Osteoblast (primary cell): ENCODE data around the gene PNPLA5. TPM values are rescaled to one million over a fixed set of nuclear protein-coding genes. Genes with fewer than 3 reads are reported as not detected.

Experiments
- DNase-seq: peaks from one replicate; pipeline ENCODE4 v3.0.0; 2011; ENCODE audit warnings: low spot score, mixed read lengths; ENCODE audit not compliant: insufficient read length; ENCODE audit errors: missing footprints
- H2AFZ ChIP-seq: 2 replicates; pipeline ENCODE4 v1.6.0; 2011; ENCODE audit warnings: mild to moderate bottlenecking, low read length
- H3K27ac ChIP-seq: 2 replicates; pipeline ENCODE4 v1.5.1; 2011; ENCODE audit warnings: mild to moderate bottlenecking, low read depth, low read length, moderate library complexity
- H3K27me3 ChIP-seq: 2 replicates; pipeline ENCODE4 v1.6.0; 2012; ENCODE audit warnings: mild to moderate bottlenecking, control low read depth, inconsistent platforms, low read length, moderate library complexity; ENCODE audit not compliant: insufficient read depth
- H3K36me3 ChIP-seq: 2 replicates; pipeline ENCODE4 v1.5.1; 2011; ENCODE audit warnings: mild to moderate bottlenecking, low read length, control low read depth, moderate library complexity; ENCODE audit not compliant: insufficient read depth
- H3K4me1 ChIP-seq: 2 replicates; pipeline ENCODE4 v1.5.1; 2011; ENCODE audit warnings: mild to moderate bottlenecking, low read length, control low read depth, moderate library complexity; ENCODE audit not compliant: insufficient read depth
- H3K4me2 ChIP-seq: 2 replicates; pipeline ENCODE4 v1.6.0; 2011; ENCODE audit warnings: mild to moderate bottlenecking, low read length; ENCODE audit not compliant: insufficient read depth
- H3K4me3 ChIP-seq: fragments of 200-600 bp; sonication (generic); 3 replicates; pipeline ENCODE4 v1.5.1; 2012; ENCODE audit warnings: mild to moderate bottlenecking, low read length, inconsistent platforms; ENCODE audit not compliant: insufficient read depth
- H3K79me2 ChIP-seq: 2 replicates; pipeline ENCODE4 v1.6.0; 2012; ENCODE audit warnings: mild to moderate bottlenecking, low read length, control low read depth, inconsistent platforms; ENCODE audit not compliant: insufficient read depth
- H3K9me3 ChIP-seq: 2 replicates; pipeline ENCODE4 v1.5.1; 2011; ENCODE audit warnings: low read depth, low read length, control low read depth
- H4K20me1 ChIP-seq: 2 replicates; pipeline ENCODE4 v1.6.0; 2012; ENCODE audit warnings: mild to moderate bottlenecking, low read length, control low read depth; ENCODE audit not compliant: insufficient read depth
- CTCF ChIP-seq: IDR thresholded peaks from 2 replicates; pipeline ENCODE4 v1.5.1; 2011; ENCODE audit warnings: mild to moderate bottlenecking, low read depth, low read length, moderate library complexity; ENCODE audit errors: extremely low read depth
- total RNA-seq: library from RNA; depleted of rRNA; stranded (reverse); fragments of >200 nt; gene quantifications from 2 replicates; pipeline ENCODE4 v1.2.3, GENCODE V29; 2012

PNPLA5 gene
- total RNA-seq, 1 donor, result not detected

- Histone ChIP-seq H3K27ac (no peak overlapping the region), H3K9me3 (no peaks in the 10 kb centered on the region), H3K4me3 (no peak overlapping the region), H2AFZ (no peak overlapping the region), H3K36me3 (no peaks in the 10 kb centered on the region), H3K27me3 (no peaks in the 10 kb centered on the region), H3K4me1 (peaks cover 16% of the 10 kb centered on the region), H3K4me2 (peak overlapping the region; percentile 24), H4K20me1 (no peaks in the 10 kb centered on the region), H3K79me2 (no peaks in the 10 kb centered on the region)
- peak; percentile 88 for DNase-seq
- TF ChIP-seq CTCF, result no peak
Observed at GRCh38 chr22:43901976-43902643, 10.3 kb upstream of the PNPLA5 start.

GRCh38 chr22:43900206-43900605 lies 8.4 kb upstream of the PNPLA5 start:
- no peaks in the 10 kb centered on the region for H3K27me3 ChIP-seq
- TF ChIP-seq CTCF, result no peak
- no peaks in the 10 kb centered on the region for H4K20me1 ChIP-seq
- no peaks in the 10 kb centered on the region for H3K9me3 ChIP-seq
- no peaks in the 10 kb centered on the region for H3K79me2 ChIP-seq
- peak; percentile 37 for DNase-seq
- peaks cover 16% of the 10 kb centered on the region for H3K4me1 ChIP-seq
- H3K4me2 ChIP-seq, result no peak overlapping the region
- no peaks in the 10 kb centered on the region for H3K36me3 ChIP-seq
- H3K4me3 ChIP-seq, result no peak overlapping the region
- H2AFZ ChIP-seq, result no peak overlapping the region
- no peak overlapping the region for H3K27ac ChIP-seq

- no peak for TF ChIP-seq CTCF
- no peaks in the 10 kb centered on the region for H3K36me3 ChIP-seq
- no peak overlapping the region for H3K4me3 ChIP-seq
- H4K20me1 ChIP-seq, result no peaks in the 10 kb centered on the region
- peak; percentile 94 for DNase-seq
- no peak overlapping the region for H3K4me2 ChIP-seq
- H3K4me1 ChIP-seq, result peaks cover 16% of the 10 kb centered on the region
- H3K27ac ChIP-seq, result peak overlapping the region; percentile 33
- no peaks in the 10 kb centered on the region for H3K9me3 ChIP-seq
- no peaks in the 10 kb centered on the region for H3K79me2 ChIP-seq
- H3K27me3 ChIP-seq, result peaks cover 10% of the 10 kb centered on the region
- H2AFZ ChIP-seq, result no peak overlapping the region
Observed at GRCh38 chr22:43897751-43898261, 6.0 kb upstream of the PNPLA5 start.

GRCh38 chr22:43895986-43896645 lies 4.3 kb upstream of the PNPLA5 start:
- no peak overlapping the region for H3K27ac ChIP-seq
- H3K4me2 ChIP-seq, result no peak overlapping the region
- peaks cover 25% of the 10 kb centered on the region for H3K27me3 ChIP-seq
- H3K36me3 ChIP-seq, result no peaks in the 10 kb centered on the region
- DNase-seq, result peak; percentile 78
- no peaks in the 10 kb centered on the region for H3K79me2 ChIP-seq
- no peaks in the 10 kb centered on the region for H3K9me3 ChIP-seq
- no peak for TF ChIP-seq CTCF
- no peak overlapping the region for H2AFZ ChIP-seq
- peaks cover 9% of the 10 kb centered on the region for H3K4me1 ChIP-seq
- no peak overlapping the region for H3K4me3 ChIP-seq
- no peaks in the 10 kb centered on the region for H4K20me1 ChIP-seq
